CD4-positive, CD25-positive, alpha-beta regulatory T cell (primary cell): ENCODE data around the gene SPOCK3. TPM values are rescaled to one million over a fixed set of nuclear protein-coding genes. Genes with fewer than 3 reads are reported as not detected.
"Not testable (repeated sequence)": the region's sequence is repeated elsewhere in the genome, so short reads cannot be mapped to it uniquely, and the experiment has no call there.

Experiments
- ATAC-seq, 2 donors: fragments of 150-1000 bp; cut with Tn5 transposase; one replicate each; pipeline ENCODE4 v1.10.0; 2021; ENCODE audit warnings: low read depth in 2 of 2, moderate number of reproducible peaks in 2 of 2, moderate library complexity in 1 of 2
- DNase-seq, 3 donors: peaks; one replicate each; pipeline versions ENCODE4 v3.0.0 to v3.0.0-alpha.2; 2012 to 2022; ENCODE audit warnings: mixed read lengths in 1 of 3
- H3K27ac ChIP-seq: one replicate; pipeline ENCODE4 v1.7.0; 2013; ENCODE audit warnings: mild to moderate bottlenecking, low read length; ENCODE audit not compliant: insufficient read depth, poor library complexity, severe bottlenecking
- H3K27me3 ChIP-seq: one replicate; pipeline ENCODE4 v1.7.0; 2013; ENCODE audit warnings: low read length; ENCODE audit not compliant: control insufficient read depth, insufficient read depth
- H3K36me3 ChIP-seq: one replicate; pipeline ENCODE4 v1.7.0; 2013; ENCODE audit warnings: mild to moderate bottlenecking, low read length, moderate library complexity; ENCODE audit not compliant: control insufficient read depth, insufficient read depth
- H3K4me1 ChIP-seq: 2 replicates; pipeline ENCODE4 v1.7.0; 2013; ENCODE audit warnings: mild to moderate bottlenecking, low read length; ENCODE audit not compliant: insufficient read depth, control insufficient read depth, poor library complexity, severe bottlenecking
- H3K4me3 ChIP-seq: one replicate; pipeline ENCODE4 v1.7.0; 2013; ENCODE audit warnings: low read depth, mild to moderate bottlenecking, low read length, moderate library complexity
- H3K9me3 ChIP-seq, 2 experiments: 1 replicate in 1 of 2; 2 replicates in 1 of 2; pipeline ENCODE4 v1.7.0; 2013; ENCODE audit warnings: low read length in 2 of 2, mild to moderate bottlenecking in 1 of 2, moderate library complexity in 1 of 2; ENCODE audit not compliant: control insufficient read depth in 2 of 2
- H3K27ac Mint-ChIP-seq, 3 donors: one replicate each; pipeline ENCODE4 v1.8.0; 2020 to 2022; ENCODE audit warnings: mild to moderate bottlenecking in 3 of 3, mixed read lengths in 3 of 3, moderate library complexity in 2 of 3
- H3K27me3 Mint-ChIP-seq: one replicate; pipeline ENCODE4 v1.8.0; 2022; ENCODE audit warnings: mild to moderate bottlenecking, mixed read lengths
- H3K36me3 Mint-ChIP-seq: one replicate; pipeline ENCODE4 v1.8.0; 2020; ENCODE audit warnings: mixed read lengths
- H3K4me1 Mint-ChIP-seq, 4 donors: one replicate each; pipeline ENCODE4 v1.8.0; 2020 to 2022; ENCODE audit warnings: mixed read lengths in 4 of 4, mild to moderate bottlenecking in 1 of 4
- H3K4me3 Mint-ChIP-seq, 4 donors: one replicate each; pipeline ENCODE4 v1.8.0; 2020 to 2022; ENCODE audit warnings: mild to moderate bottlenecking in 4 of 4, mixed read lengths in 4 of 4, moderate library complexity in 3 of 4
- H3K9me3 Mint-ChIP-seq, 7 donors: one replicate each; pipeline ENCODE4 v1.8.0; 2020 to 2022; ENCODE audit warnings: mixed read lengths in 7 of 7, mild to moderate bottlenecking in 3 of 7, moderate library complexity in 2 of 7
- polyA plus RNA-seq, 4 donors: library from polyadenylated mRNA; unstranded; fragments of 300-500 nt; fragmentation: Illumina TruSeq; gene quantifications; one replicate each; pipeline ENCODE4 v1.2.3, GENCODE V29; 2021
- total RNA-seq: library from RNA; stranded (reverse); gene quantifications from one replicate; pipeline ENCODE4 v1.2.3, GENCODE V29; 2022

The SPOCK3 gene
- total and polyA plus RNA-seq, 5 donors from 2014 or later, result not detected

- ATAC-seq (no peak), DNase-seq (no peak)
- Histone ChIP-seq H3K27me3 (no peaks in the 10 kb centered on the region), H3K9me3 (no peaks in the 10 kb centered on the region), H3K36me3 (no peaks in the 10 kb centered on the region), H3K4me3 (no peak overlapping the region), H3K4me1 (no peaks in the 10 kb centered on the region), H3K27ac (no peak overlapping the region)
- Mint-ChIP-seq H3K27ac (no peak overlapping the region), H3K36me3 (no peaks in the 10 kb centered on the region), H3K4me1 (no peaks in the 10 kb centered on the region), H3K4me3 (no peak overlapping the region), H3K27me3 (no peaks in the 10 kb centered on the region), H3K9me3 (peaks cover 0 to 16% (median 6%) of the 10 kb centered on the region in 7 donors)
Observed at GRCh38 chr4:166980419-166980818, 253.9 kb downstream of the SPOCK3 start.

- H3K4me1 Mint-ChIP-seq, result no peaks in the 10 kb centered on the region
- no peak for ATAC-seq
- H3K27ac ChIP-seq, result no peak overlapping the region
- no peak for DNase-seq
- no peaks in the 10 kb centered on the region for H3K4me1 ChIP-seq
- H3K9me3 Mint-ChIP-seq, result peaks cover 0 to 14% (median 6%) of the 10 kb centered on the region in 7 donors
- no peaks in the 10 kb centered on the region for H3K9me3 ChIP-seq
- H3K4me3 ChIP-seq, result no peak overlapping the region
- no peaks in the 10 kb centered on the region for H3K27me3 ChIP-seq
- H3K27ac Mint-ChIP-seq, result no peak overlapping the region
- no peaks in the 10 kb centered on the region for H3K27me3 Mint-ChIP-seq
- H3K36me3 ChIP-seq, result no peaks in the 10 kb centered on the region
- H3K4me3 Mint-ChIP-seq, result no peak overlapping the region
- no peaks in the 10 kb centered on the region for H3K36me3 Mint-ChIP-seq
Observed at GRCh38 chr4:166977596-166977995, 256.7 kb downstream of the SPOCK3 start.

GRCh38 chr4:166972071-166972470, 262.2 kb downstream of the SPOCK3 start:
- Mint-ChIP-seq H3K27ac (no peak overlapping the region), H3K9me3 (peaks cover 1 to 19% (median 12%) of the 10 kb centered on the region in 7 donors), H3K4me1 (no peaks in the 10 kb centered on the region), H3K4me3 (no peak overlapping the region), H3K27me3 (no peaks in the 10 kb centered on the region), H3K36me3 (no peaks in the 10 kb centered on the region)
- ATAC-seq (no peak), DNase-seq (no peak)
- no peaks in the 10 kb centered on the region for H3K36me3 ChIP-seq
- peaks cover 0 to 6% of the 10 kb centered on the region in 2 experiments for H3K9me3 ChIP-seq
- H3K27me3 ChIP-seq, result no peaks in the 10 kb centered on the region
- no peak overlapping the region for H3K4me3 ChIP-seq
- no peaks in the 10 kb centered on the region for H3K4me1 ChIP-seq
- H3K27ac ChIP-seq, result no peak overlapping the region

GRCh38 chr4:166968219-166968618, 266.1 kb downstream of the SPOCK3 start:
- not testable (repeated sequence) for H3K4me3 Mint-ChIP-seq, H3K36me3 ChIP-seq, H3K27me3 ChIP-seq, H3K36me3 Mint-ChIP-seq, ATAC-seq, H3K27me3 Mint-ChIP-seq, H3K27ac ChIP-seq, H3K27ac Mint-ChIP-seq, H3K4me3 ChIP-seq, DNase-seq, H3K9me3 ChIP-seq, H3K4me1 Mint-ChIP-seq, H3K4me1 ChIP-seq
- peaks cover 0 to 28% (median 11%) of the 10 kb centered on the region in 7 donors for H3K9me3 Mint-ChIP-seq

- peaks cover 0 to 6% of the 10 kb centered on the region in 2 experiments for H3K9me3 ChIP-seq
- Mint-ChIP-seq H3K4me3 (no peak overlapping the region), H3K9me3 (peaks cover 0 to 28% (median 12%) of the 10 kb centered on the region in 7 donors), H3K36me3 (no peaks in the 10 kb centered on the region), H3K27ac (no peak overlapping the region), H3K4me1 (no peaks in the 10 kb centered on the region), H3K27me3 (no peaks in the 10 kb centered on the region)
- DNase-seq, result no peak
- H3K27me3 ChIP-seq, result no peaks in the 10 kb centered on the region
- no peak overlapping the region for H3K4me3 ChIP-seq
- H3K36me3 ChIP-seq, result no peaks in the 10 kb centered on the region
- no peaks in the 10 kb centered on the region for H3K4me1 ChIP-seq
- no peak for ATAC-seq
- no peak overlapping the region for H3K27ac ChIP-seq
Observed at GRCh38 chr4:166965562-166965961, 268.7 kb downstream of the SPOCK3 start.

GRCh38 chr4:166957451-166957850, 276.8 kb downstream of the SPOCK3 start:
- peaks cover 0 to 11% of the 10 kb centered on the region in 2 experiments for H3K9me3 ChIP-seq
- ATAC-seq (no peak), DNase-seq (no peak)
- no peaks in the 10 kb centered on the region for H3K27me3 ChIP-seq
- no peak overlapping the region for H3K27ac Mint-ChIP-seq
- H3K27ac ChIP-seq, result no peak overlapping the region
- no peaks in the 10 kb centered on the region for H3K36me3 ChIP-seq
- H3K36me3 Mint-ChIP-seq, result no peaks in the 10 kb centered on the region
- no peak overlapping the region for H3K4me3 ChIP-seq
- no peak overlapping the region for H3K4me3 Mint-ChIP-seq
- H3K27me3 Mint-ChIP-seq, result no peaks in the 10 kb centered on the region
- peaks cover 0 to 42% (median 14%) of the 10 kb centered on the region in 7 donors for H3K9me3 Mint-ChIP-seq
- H3K4me1 Mint-ChIP-seq, result no peaks in the 10 kb centered on the region
- H3K4me1 ChIP-seq, result no peaks in the 10 kb centered on the region

- Histone ChIP-seq H3K4me3 (no peak overlapping the region), H3K9me3 (peaks cover 0 to 11% of the 10 kb centered on the region in 2 experiments), H3K36me3 (no peaks in the 10 kb centered on the region), H3K27me3 (no peaks in the 10 kb centered on the region), H3K27ac (no peak overlapping the region), H3K4me1 (no peaks in the 10 kb centered on the region)
- DNase-seq (no peak), ATAC-seq (no peak)
- no peaks in the 10 kb centered on the region for H3K36me3 Mint-ChIP-seq
- H3K9me3 Mint-ChIP-seq, result peaks cover 0 to 42% (median 14%) of the 10 kb centered on the region in 7 donors
- H3K27ac Mint-ChIP-seq, result no peak overlapping the region
- no peaks in the 10 kb centered on the region for H3K4me1 Mint-ChIP-seq
- no peak overlapping the region for H3K4me3 Mint-ChIP-seq
- no peaks in the 10 kb centered on the region for H3K27me3 Mint-ChIP-seq
Observed at GRCh38 chr4:166956484-166956883, 277.8 kb downstream of the SPOCK3 start.

GRCh38 chr4:166941629-166942028, 292.7 kb downstream of the SPOCK3 start:
- H3K27ac Mint-ChIP-seq, result no peak overlapping the region
- no peak for ATAC-seq
- H3K36me3 Mint-ChIP-seq, result no peaks in the 10 kb centered on the region
- no peaks in the 10 kb centered on the region for H3K27me3 Mint-ChIP-seq
- no peaks in the 10 kb centered on the region for H3K36me3 ChIP-seq
- no peaks in the 10 kb centered on the region for H3K4me1 ChIP-seq
- no peak for DNase-seq
- peaks cover 0 to 13% (median 2%) of the 10 kb centered on the region in 7 donors for H3K9me3 Mint-ChIP-seq
- H3K4me3 Mint-ChIP-seq, result no peak overlapping the region
- no peaks in the 10 kb centered on the region for H3K4me1 Mint-ChIP-seq
- H3K27me3 ChIP-seq, result no peaks in the 10 kb centered on the region
- H3K4me3 ChIP-seq, result no peak overlapping the region
- H3K27ac ChIP-seq, result no peak overlapping the region
- no peaks in the 10 kb centered on the region for H3K9me3 ChIP-seq
